Panc1 (cell line): ENCODE results near the gene IP6K2. TPM values are rescaled to one million over a fixed set of nuclear protein-coding genes. Genes with fewer than 3 reads are reported as not detected.
"Not testable (repeated sequence)": the region's sequence is repeated elsewhere in the genome, so short reads cannot be mapped to it uniquely, and the experiment has no call there.

Experiments used
- ATAC-seq: fragments of 200-7000 bp; cut with Tn5 transposase; 2 replicates; pipeline ENCODE4 v1.9.1; 2020; ENCODE audit warnings: mild to moderate bottlenecking, moderate library complexity
- BruUV-seq: library from RNA; stranded (reverse); fragments of 400-500 nt; replicated peaks from 2 replicates; lab custom pipeline; 2021; lab: Mats Ljungman, UMichigan
- CTCF ChIA-PET: fragments of 300-600 bp; sonication (Branson Sonifier 250); formaldehyde crosslinking; loops from one replicate; lab custom pipeline; 2022; ENCODE audit warnings: antibody characterized with exemption; lab: Charles Lee
- POLR2A ChIA-PET: fragments of 300-600 bp; sonication (Branson Sonifier 250); formaldehyde crosslinking; loops from one replicate; lab custom pipeline; 2022; ENCODE audit warnings: antibody characterized with exemption; lab: Charles Lee
- DNase-seq: peaks from one replicate; pipeline ENCODE4 v3.0.0-alpha.2; 2010; ENCODE audit warnings: low read depth, low spot score
- H3K27ac ChIP-seq: 2 replicates; pipeline ENCODE4 v1.5.1; 2011; ENCODE audit warnings: mild to moderate bottlenecking, low read length, inconsistent platforms
- H3K27me3 ChIP-seq: fragments of 200-500 bp; sonication (Bioruptor generic); 2 replicates; pipeline ENCODE4 v1.6.0; 2014; ENCODE audit warnings: low read length, inconsistent platforms; ENCODE audit not compliant: control insufficient read depth, insufficient read depth
- H3K36me3 ChIP-seq: fragments of 200-500 bp; sonication (Bioruptor generic); 2 replicates; pipeline ENCODE4 v1.5.1; 2014; ENCODE audit warnings: inconsistent platforms, mild to moderate bottlenecking, low read length, moderate library complexity; ENCODE audit not compliant: control insufficient read depth, insufficient read depth
- H3K4me1 ChIP-seq: 2 replicates; pipeline ENCODE4 v1.5.1; 2011; ENCODE audit warnings: inconsistent platforms, mild to moderate bottlenecking, low read length, moderate library complexity; ENCODE audit not compliant: control insufficient read depth, insufficient read depth
- H3K4me3 ChIP-seq, 2 experiments: 2 replicates each; pipeline ENCODE4 v1.5.1; 2011 to 2012; ENCODE audit warnings: low read depth in 2 of 2, low read length in 2 of 2, mild to moderate bottlenecking in 2 of 2, inconsistent platforms in 1 of 2, moderate library complexity in 1 of 2
- H3K9me3 ChIP-seq: fragments of 200-500 bp; sonication (Bioruptor generic); 2 replicates; pipeline ENCODE4 v1.5.1; 2014; ENCODE audit warnings: low read depth, mild to moderate bottlenecking, inconsistent platforms, low read length, moderate library complexity; ENCODE audit not compliant: control insufficient read depth, insufficient read depth
- CTCF ChIP-seq: fragments of 450-650 bp; IDR thresholded peaks from 2 replicates; pipeline ENCODE4 v1.5.1; 2017; ENCODE audit warnings: mild to moderate bottlenecking
- POLR2AphosphoS5 ChIP-seq: IDR thresholded peaks from 2 replicates; pipeline ENCODE4 v1.6.1; 2012; ENCODE audit warnings: mild to moderate bottlenecking, low read depth, low read length, moderate library complexity
- REST ChIP-seq, 2 experiments: IDR thresholded peaks; 2 replicates each; pipeline ENCODE4 v1.6.1; 2011 to 2012; ENCODE audit warnings: low read depth in 2 of 2, control low read depth in 1 of 2, low read length in 1 of 2, mild to moderate bottlenecking in 1 of 2, moderate library complexity in 1 of 2; ENCODE audit not compliant: insufficient read depth in 1 of 2
- SIN3A ChIP-seq: IDR thresholded peaks from 2 replicates; pipeline ENCODE4 v1.6.1; 2012; ENCODE audit warnings: low read depth, mild to moderate bottlenecking, low read length, moderate library complexity, borderline replicate concordance; ENCODE audit not compliant: insufficient read depth
- TCF7L2 ChIP-seq: IDR thresholded peaks from 2 replicates; pipeline ENCODE4 v1.6.1; 2011; ENCODE audit warnings: mild to moderate bottlenecking, low read depth, low read length, inconsistent platforms
- in situ Hi-C: cut with HindIII; loops from 2 replicates; pipeline ENCODE4 v1.10.0; 2016; ENCODE audit warnings: low sequenced_read_pairs, low pct_unique_long_range_greater_than_20kb
- intact Hi-C: fragments of 100-400 bp; cut with micrococcal nuclease; formaldehyde crosslinking; loops from one replicate; pipeline ENCODE4 v1.10.0; 2022; ENCODE audit not compliant: unreplicated experiment
- total RNA-seq: library from RNA; stranded (reverse); gene quantifications from one replicate; pipeline ENCODE4 v1.2.1, GENCODE V29; 2021; ENCODE audit not compliant: unreplicated experiment

Gene IP6K2
- total RNA-seq, 1 experiment from 2014 or later: 50.2 TPM

GRCh38 chr3:48723293-48723692, 6.3 kb upstream of the IP6K2 start:
- BruUV-seq, H3K27ac ChIP-seq, H3K9me3 ChIP-seq, H3K4me3 ChIP-seq, POLR2A ChIA-PET, ATAC-seq, intact Hi-C loops, H3K4me1 ChIP-seq, DNase-seq, H3K36me3 ChIP-seq, H3K27me3 ChIP-seq, in situ Hi-C loops, CTCF ChIA-PET: not testable (repeated sequence)

DNA sequence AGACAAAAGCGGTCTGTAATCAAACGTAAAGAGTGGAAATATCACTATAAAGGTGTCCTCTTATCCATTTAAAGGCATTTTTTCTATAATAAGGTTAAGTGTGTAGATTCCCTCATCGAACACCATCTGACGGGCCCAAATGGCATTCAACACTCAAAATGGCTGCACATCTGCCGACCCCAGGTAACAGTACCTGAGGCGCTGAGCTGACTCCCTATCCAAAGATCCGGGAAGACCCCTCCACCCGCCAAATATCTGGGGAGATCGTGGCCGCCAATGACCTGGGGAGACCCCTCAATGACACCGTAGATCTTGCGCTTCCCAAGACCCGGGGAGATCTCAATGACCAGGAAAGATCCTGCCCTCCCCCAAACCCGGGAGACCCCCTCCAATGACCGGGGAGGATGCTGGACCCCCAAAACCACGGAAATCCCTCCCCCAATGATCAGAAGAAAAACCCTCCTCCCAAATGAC, 476 bp downstream of the IP6K2 start:
- intact Hi-C loops: no loop called here
- H3K36me3 ChIP-seq: peaks cover 13% of the 10 kb centered on the region
- ChIA-PET POLR2A (interaction anchor here (0.6 kb wide), 1 partner anchor 1582 kb away, joined by 6 read pairs; no protein-coding TSS in a partner anchor), CTCF (interaction anchor here (0.6 kb wide), 1 partner anchor 51 kb away, joined by 3 read pairs; no protein-coding TSS in a partner anchor)
- ATAC-seq (0 out of 2 replicates have a peak, but pooled peaks have one; percentile 18), DNase-seq (no peak)
- H3K27me3 ChIP-seq: no peaks in the 10 kb centered on the region
- H3K4me3 ChIP-seq: peak overlapping the region; percentile 99
- BruUV-seq: no TSS peak
- H3K27ac ChIP-seq: peak overlapping the region; percentile 96
- no peaks in the 10 kb centered on the region for H3K9me3 ChIP-seq
- H3K4me1 ChIP-seq: peaks cover 18% of the 10 kb centered on the region
- no peak for TF ChIP-seq REST (IDR thresholded peaks at IDR 0.05; ENCODE audit: insufficient read depth in 1 of 2, low read depth in 2 of 2, low read length in 1 of 2)
- TF ChIP-seq POLR2AphosphoS5: no peak
- TF ChIP-seq TCF7L2: no peak
- TF ChIP-seq CTCF: no peak
- TF ChIP-seq SIN3A: no peak
- in situ Hi-C loops: no loop called here

DNA sequence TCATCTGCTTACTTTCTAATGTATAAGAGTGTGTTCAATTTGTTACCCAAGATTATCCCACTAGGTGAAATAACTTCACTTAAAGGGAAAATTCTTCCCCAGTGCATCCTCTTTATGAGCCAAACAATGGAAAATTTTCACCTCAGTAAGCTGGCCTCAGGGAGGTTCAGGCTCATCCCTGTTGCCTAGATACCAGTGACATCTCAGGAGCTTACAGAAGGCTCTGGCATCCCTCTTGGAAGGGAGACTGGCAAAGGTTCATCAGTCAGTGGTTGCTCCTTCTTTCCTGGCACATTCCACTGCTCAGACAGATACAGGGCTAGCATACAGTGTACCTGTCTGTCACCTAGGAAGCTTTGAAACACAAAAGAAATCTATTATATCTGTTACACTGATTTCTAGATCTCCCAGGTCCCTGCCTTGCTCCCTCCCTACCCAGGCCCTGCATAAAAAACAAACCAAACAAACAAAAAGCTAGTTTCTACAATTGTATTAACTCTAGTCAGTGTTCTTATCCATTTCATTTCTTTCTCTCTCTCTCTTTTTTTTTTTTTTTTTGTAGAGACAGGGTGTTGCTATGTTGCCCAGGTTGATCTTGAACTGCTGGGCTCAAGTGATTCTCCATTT, 1.7 kb downstream of the IP6K2 start:
- DNase-seq (no peak), ATAC-seq (no peak)
- Histone ChIP-seq H3K27ac (peak overlapping the region; percentile 44; the same call in 1 of the 2 replicates), H3K36me3 (peaks cover 17% of the 10 kb centered on the region), H3K9me3 (no peaks in the 10 kb centered on the region), H3K4me3 (peak overlapping the region; percentile 99), H3K27me3 (no peaks in the 10 kb centered on the region), H3K4me1 (peaks cover 18% of the 10 kb centered on the region)
- TF ChIP-seq SIN3A: no peak
- TF ChIP-seq REST (IDR thresholded peaks at IDR 0.05; ENCODE audit: insufficient read depth in 1 of 2, low read depth in 2 of 2, low read length in 1 of 2): no peak
- TF ChIP-seq CTCF: no peak
- TF ChIP-seq POLR2AphosphoS5: no peak
- no peak for TF ChIP-seq TCF7L2
- POLR2A ChIA-PET: interaction anchor here (0.7 kb wide), 1 partner anchor 63 kb away, joined by 11 read pairs; no protein-coding TSS in a partner anchor
- intact Hi-C loops (no loop called here), in situ Hi-C loops (no loop called here)
- BruUV-seq: no TSS peak
- CTCF ChIA-PET: no interaction called here
